Measurements from ENCODE around the gene PIK3R5. TPM values are rescaled to one million over a fixed set of nuclear protein-coding genes. Genes with fewer than 3 reads are reported as not detected.

The PIK3R5 gene
- total RNA-seq, 1 experiment from 2014 or later = 5.9 TPM

GRCh38 chr17:8913091-8913490, 52.4 kb downstream of the PIK3R5 start:
- Mint-ChIP-seq H3K36me3 (peaks cover 9% of the 10 kb centered on the region), H3K27me3 (ENCODE audit: low read depth) (peaks cover 4% of the 10 kb centered on the region; the same call in 1 of the 2 replicates), H3K27ac (peak overlapping the region; percentile 10; the same call in 1 of the 2 replicates), H3K9me3 (peaks cover 13% of the 10 kb centered on the region), H3K4me3 (no peak overlapping the region), H3K4me1 (no peaks in the 10 kb centered on the region)
- DNase-seq (ENCODE audit: low spot score) (no peak), ATAC-seq (no peak)
- TF ChIP-seq FOXP1 (CRISPR knock-in tag; IDR thresholded peaks at IDR 0.05; ENCODE audit: borderline replicate concordance) = no peak
- no peak for TF ChIP-seq ATF6 (CRISPR knock-in tag; IDR thresholded peaks at IDR 0.05)
- TF ChIP-seq FOXP4 (CRISPR knock-in tag; IDR thresholded peaks at IDR 0.05) = no peak
- no peak for TF ChIP-seq MLX (CRISPR knock-in tag; IDR thresholded peaks at IDR 0.05)
- TF ChIP-seq HMGA2 (CRISPR knock-in tag; IDR thresholded peaks at IDR 0.05) = no peak
- no peak for TF ChIP-seq NFYB (CRISPR knock-in tag; conservative IDR thresholded peaks at IDR 0.05; ENCODE audit: low read depth)
- TF ChIP-seq GTF2I (CRISPR knock-in tag; conservative IDR thresholded peaks at IDR 0.05) = no peak
- ChIA-PET POLR2A (no interaction called here), CTCF (interaction anchor here (1.5 to 3.2 kb wide), 4 partner anchors 12 to 114 kb away, joined by 4 to 15 read pairs (median 11); partner anchors contain the start of gene MFSD6L)

GRCh38 chr17:8912084-8912981, 53.2 kb downstream of the PIK3R5 start:
- DNase-seq (ENCODE audit: low spot score) (no peak), ATAC-seq (no peak)
- Mint-ChIP-seq H3K27ac (peak overlapping the region; percentile 10; the same call in 1 of the 2 replicates), H3K4me1 (no peaks in the 10 kb centered on the region), H3K36me3 (peaks cover 5% of the 10 kb centered on the region), H3K4me3 (no peak overlapping the region), H3K27me3 (ENCODE audit: low read depth) (no peaks in the 10 kb centered on the region), H3K9me3 (peaks cover 6% of the 10 kb centered on the region)
- POLR2A ChIA-PET = no interaction called here
- no peak for TF ChIP-seq RELA (CRISPR knock-in tag; IDR thresholded peaks at IDR 0.05; ENCODE audit: borderline replicate concordance)
- TF ChIP-seq TCF7 (CRISPR knock-in tag; IDR thresholded peaks at IDR 0.05; ENCODE audit: low read depth) = no peak
- TF ChIP-seq SOX15 (CRISPR knock-in tag; IDR thresholded peaks at IDR 0.05) = no peak
- no peak for TF ChIP-seq PRRX2 (CRISPR knock-in tag; IDR thresholded peaks at IDR 0.05)
- no peak for TF ChIP-seq EMX1 (CRISPR knock-in tag; IDR thresholded peaks at IDR 0.05)
- TF ChIP-seq KAT7 (CRISPR knock-in tag; IDR thresholded peaks at IDR 0.05; ENCODE audit: borderline replicate concordance) = no peak
- TF ChIP-seq IRF2 (CRISPR knock-in tag; IDR thresholded peaks at IDR 0.05; ENCODE audit: borderline replicate concordance, low read depth) = no peak
- no peak for TF ChIP-seq OVOL2 (CRISPR knock-in tag; IDR thresholded peaks at IDR 0.05; ENCODE audit: borderline replicate concordance)
- no peak for TF ChIP-seq ZNF396 (CRISPR knock-in tag; IDR thresholded peaks at IDR 0.05; ENCODE audit: borderline replicate concordance)
- no peak for TF ChIP-seq NR1H2 (CRISPR knock-in tag; IDR thresholded peaks at IDR 0.05)
- CTCF ChIA-PET = interaction anchor here (1.0 to 3.2 kb wide), 6 partner anchors 11 to 113 kb away, joined by 4 to 15 read pairs (median 8); partner anchors contain the start of gene MFSD6L

Measured in WTC11 (cell line).